ENCODE measurements around the gene PTGDS. TPM values are rescaled to one million over a fixed set of nuclear protein-coding genes. Genes with fewer than 3 reads are reported as not detected.

Gene PTGDS
- total RNA-seq, 2 donors from 2014 or later, result 8.7 to 36.9 TPM

GRCh38 chr9:136965771-136966484 lies 11.4 kb upstream of the PTGDS start:
- DNase-seq, result no peak
- ATAC-seq, result no peak

GRCh38 chr9:136968333-136969127 lies 8.8 kb upstream of the PTGDS start:
- no peak for ATAC-seq
- DNase-seq, result no peak
- intact Hi-C loops (cut with DNase I, micrococcal nuclease), result no loop called here

More at GRCh38 chr9:136965771-136966484, 11.4 kb upstream of the PTGDS start:
- intact Hi-C loops (cut with DNase I, micrococcal nuclease), result no loop called here

- DNase-seq (no peak), ATAC-seq (no peak)
- intact Hi-C loops (cut with DNase I, micrococcal nuclease), result no loop called here
Measured at GRCh38 chr9:136969150-136969549, 8.2 kb upstream of the PTGDS start.

DNA sequence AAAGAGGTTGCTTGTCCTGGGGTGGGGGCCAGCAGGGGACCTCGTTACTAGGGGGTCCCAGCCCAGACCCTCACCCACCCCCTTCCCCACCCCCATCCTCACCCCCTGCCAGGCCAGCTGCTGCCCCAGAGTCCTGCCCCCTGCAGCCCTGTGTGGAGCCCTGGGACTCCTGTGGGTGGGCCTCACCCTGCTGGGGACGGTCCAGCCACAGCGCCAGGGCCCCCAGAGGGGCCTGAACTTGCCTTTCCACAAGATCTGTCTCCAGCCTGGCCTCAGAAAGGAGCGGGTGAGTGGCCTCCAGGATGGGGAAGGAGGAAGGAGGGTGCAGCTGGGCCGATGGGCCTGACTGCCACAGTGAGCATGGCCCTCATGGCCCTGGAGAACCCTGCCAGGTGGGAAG lies 7.5 kb upstream of the PTGDS start:
- ATAC-seq, result no peak
- intact Hi-C loops (cut with DNase I, micrococcal nuclease), result no loop called here

DNA sequence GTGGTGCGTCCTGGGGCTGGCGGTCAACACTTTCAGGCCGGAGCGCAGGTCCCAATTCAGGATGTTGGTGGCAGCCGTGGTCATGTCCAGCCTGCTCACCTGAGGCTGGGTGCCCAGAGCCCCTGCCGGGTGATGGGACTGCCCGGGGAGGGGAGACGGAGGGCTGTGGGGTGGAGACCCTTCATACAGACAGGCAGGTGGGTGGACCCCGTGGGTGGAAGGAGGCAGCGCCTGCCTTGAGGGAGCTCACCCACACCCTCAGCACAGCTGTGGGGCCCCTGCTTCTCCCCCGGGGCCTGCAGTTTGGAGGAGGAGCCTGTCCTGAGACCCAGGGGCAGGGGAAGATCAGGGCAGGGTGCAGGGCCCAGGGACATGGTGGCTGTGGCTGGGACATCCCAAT lies 6.9 kb upstream of the PTGDS start:
- intact Hi-C loops (cut with DNase I, micrococcal nuclease), result no loop called here
- ATAC-seq (no peak), DNase-seq (no peak)

More for the DNA sequence above, 7.5 kb upstream of the PTGDS start:
- no peak for DNase-seq

DNA sequence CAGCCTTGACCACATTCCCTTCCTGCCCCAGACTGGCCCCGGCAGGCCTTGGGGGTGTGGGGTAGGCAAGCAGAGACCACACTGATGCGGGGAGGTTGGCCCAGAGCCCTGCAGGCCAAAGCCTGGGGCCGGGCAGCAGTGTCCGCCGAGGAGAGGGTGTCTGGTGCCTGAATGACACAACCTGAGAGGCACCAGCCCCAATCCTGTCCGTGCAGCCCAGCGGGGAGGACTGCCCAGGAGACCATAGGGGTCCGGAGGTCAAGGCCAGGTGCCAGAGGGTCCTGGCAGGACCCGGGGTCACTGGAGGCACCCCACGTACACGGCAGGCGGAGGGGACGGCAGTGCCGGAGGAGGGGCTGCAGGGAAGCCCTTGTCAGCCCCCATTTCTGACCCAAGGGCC lies 5.6 kb upstream of the PTGDS start:
- ATAC-seq (no peak), DNase-seq (no peak)

GRCh38 chr9:136972335-136972734 lies 5.0 kb upstream of the PTGDS start:
- ATAC-seq (no peak), DNase-seq (no peak)

More for the DNA sequence above, 5.6 kb upstream of the PTGDS start:
- intact Hi-C loops (cut with DNase I, micrococcal nuclease), result no loop called here

GRCh38 chr9:136972743-136973142 lies 4.6 kb upstream of the PTGDS start:
- intact Hi-C loops (cut with DNase I, micrococcal nuclease), result no loop called here
- ATAC-seq (no peak), DNase-seq (no peak)

More at GRCh38 chr9:136972335-136972734, 5.0 kb upstream of the PTGDS start:
- intact Hi-C loops (cut with DNase I, micrococcal nuclease), result no loop called here

DNA sequence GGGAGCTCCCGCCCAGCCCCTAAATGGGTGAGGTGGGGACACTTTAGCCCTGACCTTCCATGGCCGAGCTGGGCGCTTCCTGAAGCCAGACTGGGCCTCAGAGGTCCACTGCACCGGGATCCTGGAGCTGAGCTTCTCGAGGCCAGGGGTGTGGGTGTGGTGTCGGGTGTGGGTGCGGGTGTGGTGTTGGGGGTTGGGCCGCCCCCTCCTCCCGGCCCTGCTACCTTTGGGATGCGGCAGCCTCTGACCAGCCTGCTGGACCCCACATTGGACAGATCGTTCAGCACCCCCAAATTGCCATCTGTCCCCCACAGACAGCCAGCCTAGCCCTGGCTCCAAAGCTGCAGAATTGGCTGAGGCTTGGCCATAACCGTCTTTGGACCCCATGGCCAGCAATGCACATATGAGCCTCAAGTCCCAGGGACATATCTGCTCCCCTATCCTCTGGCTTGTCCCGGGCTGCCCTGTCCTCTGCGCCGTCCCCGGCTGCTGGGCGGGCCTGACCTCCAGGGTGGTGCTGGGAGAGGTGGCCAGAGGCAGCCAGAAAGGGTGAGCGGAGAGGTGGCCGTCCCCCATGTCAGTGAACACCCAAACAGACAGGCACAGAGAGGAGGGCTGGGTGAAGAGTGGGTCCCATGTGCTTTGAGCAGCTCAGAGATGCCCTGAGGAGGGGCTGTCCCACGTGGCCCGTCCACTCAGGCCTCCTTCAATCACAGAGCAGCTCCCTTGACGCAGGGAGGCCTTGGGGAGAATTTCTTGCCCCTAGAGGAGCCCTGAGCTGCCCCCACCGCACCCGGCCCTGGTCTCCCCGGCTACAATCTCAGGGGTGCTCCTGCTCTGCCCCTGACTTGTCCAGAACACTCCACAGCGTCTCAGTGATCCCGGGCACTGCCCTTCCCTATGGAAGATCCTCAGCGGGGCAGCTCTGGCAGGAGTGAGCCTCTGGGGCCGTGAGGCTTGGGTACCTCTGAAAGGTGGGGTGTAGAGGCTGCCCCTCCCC lies 3.4 kb upstream of the PTGDS start:
- ATAC-seq (no peak), DNase-seq (no peak)
- intact Hi-C loops (cut with DNase I, micrococcal nuclease), result no loop called here

DNA sequence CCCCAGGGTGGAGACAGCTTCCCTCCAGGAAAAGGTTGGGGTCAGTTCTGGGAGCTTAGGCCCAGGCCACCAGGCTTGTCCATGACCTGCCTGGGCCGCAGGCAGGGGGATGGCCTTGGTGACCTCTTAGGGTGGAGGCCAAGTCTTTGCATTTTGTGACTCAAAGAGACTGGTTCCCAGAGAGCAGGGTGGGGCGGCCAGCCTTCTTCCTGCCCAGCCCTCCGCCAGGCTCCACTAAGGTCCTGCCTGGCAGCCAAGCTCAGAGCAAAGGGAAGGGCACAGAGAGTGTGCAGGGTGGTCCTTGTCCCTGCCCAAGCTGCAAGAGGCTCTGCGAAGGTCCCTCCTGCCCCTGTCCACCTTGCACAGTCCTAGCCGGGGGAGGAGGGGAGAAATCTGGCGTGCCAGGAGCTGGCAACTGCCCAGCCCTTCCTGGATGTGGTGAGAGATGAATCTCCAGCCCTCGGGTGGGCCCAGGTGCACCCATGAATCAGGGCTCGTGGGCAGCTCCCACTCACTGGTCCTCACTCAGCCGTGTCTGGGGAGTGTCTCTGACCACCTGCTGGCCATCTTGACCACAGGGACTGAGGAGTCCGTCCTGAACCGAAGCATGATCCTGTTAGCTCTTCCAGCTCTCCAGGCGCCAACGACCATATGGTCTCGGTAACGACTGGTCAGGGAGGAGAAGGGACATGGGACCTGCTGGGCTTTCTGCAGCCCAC lies 2.3 kb upstream of the PTGDS start:
- ATAC-seq (peak; percentile 42), DNase-seq (no peak)
- intact Hi-C loops (cut with DNase I, micrococcal nuclease), result no loop called here

DNA sequence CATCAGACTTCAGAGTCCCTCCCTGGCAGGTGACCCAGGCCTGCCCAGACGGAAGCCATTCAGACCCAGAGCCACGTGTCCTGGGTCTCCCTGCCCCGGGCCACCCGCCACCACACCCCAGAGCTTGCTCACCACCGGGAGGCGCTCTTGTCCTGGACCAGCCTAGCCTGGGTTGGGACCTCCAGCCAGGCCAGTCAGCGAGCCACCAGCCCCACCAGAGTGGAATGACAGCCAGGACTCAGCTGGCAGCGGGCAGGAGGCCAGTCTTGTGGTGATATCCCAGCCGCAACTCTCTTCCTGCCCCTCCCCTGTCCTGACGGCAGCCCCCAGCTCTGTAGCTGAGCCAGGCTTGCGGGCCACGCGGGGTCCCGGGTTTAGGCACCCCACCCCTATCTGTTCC lies 1.7 kb upstream of the PTGDS start:
- intact Hi-C loops (cut with DNase I, micrococcal nuclease), result no loop called here
- no peak for ATAC-seq
- no peak for DNase-seq

DNA sequence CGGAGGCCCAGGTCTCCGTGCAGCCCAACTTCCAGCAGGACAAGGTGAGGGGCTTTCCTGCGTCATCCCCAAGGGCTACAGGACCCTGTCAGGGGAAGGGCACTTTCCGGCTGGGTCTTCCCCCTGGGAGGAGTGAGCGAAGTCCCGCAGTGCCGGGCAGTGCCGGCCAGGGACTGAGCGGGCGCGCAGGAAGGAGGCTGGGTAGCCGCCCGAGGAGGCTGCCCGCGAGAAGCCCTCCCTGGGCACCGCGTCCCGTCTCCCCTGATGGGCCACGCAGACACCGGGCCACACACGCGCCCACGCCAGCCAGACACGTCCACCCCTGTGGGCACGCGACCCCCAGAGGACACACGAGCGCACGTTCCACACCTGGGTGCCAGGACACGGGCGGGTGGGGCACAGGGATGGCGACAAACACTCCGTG lies 357 bp downstream of the PTGDS start:
- intact Hi-C loops (cut with DNase I, micrococcal nuclease), result no loop called here
- no peak for DNase-seq
- ATAC-seq, result peak; percentile 15

- ATAC-seq, result peak; percentile 71
- intact Hi-C loops (cut with DNase I, micrococcal nuclease), result no loop called here
- DNase-seq, result peak; percentile 70 to 78
Measured at GRCh38 chr9:136978073-136978864, 965 bp downstream of the PTGDS start.

- intact Hi-C loops (cut with DNase I, micrococcal nuclease), result no loop called here
- ATAC-seq (no peak), DNase-seq (peak in 1 of 2 donors; percentile 46)
Measured at GRCh38 chr9:136978865-136979544, 1.7 kb downstream of the PTGDS start.

DNA sequence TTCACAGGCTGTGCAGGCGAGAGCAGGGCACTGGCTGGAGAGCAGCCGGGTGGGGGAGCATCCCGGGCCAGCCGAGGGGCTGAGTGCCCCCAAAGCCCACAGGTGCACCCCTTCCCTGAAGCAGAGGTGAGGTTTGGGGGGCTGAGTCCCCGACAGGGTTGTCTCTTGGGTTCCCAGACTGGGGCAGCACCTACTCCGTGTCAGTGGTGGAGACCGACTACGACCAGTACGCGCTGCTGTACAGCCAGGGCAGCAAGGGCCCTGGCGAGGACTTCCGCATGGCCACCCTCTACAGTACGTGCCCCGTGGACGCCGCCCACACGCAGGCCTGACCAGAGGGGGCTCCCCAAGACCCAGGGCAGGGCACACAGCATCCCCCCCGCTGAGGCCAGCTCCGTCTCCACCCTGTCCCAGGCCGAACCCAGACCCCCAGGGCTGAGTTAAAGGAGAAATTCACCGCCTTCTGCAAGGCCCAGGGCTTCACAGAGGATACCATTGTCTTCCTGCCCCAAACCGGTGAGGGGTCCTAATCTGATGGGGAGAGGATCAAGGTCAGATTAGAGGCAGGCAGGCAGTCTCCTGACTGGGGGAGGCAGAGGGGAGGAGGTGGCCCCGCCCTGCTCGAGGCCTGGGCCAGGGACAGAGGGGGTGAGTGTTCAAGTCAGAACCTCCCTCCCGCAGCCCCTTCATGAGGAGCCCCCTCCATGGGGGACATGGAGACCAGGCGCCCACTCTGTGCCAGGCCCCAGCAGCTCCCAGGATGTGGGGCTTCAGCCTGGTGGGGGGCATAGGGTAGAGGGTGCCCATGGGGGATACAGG lies 2.7 kb downstream of the PTGDS start:
- DNase-seq (no peak), ATAC-seq (no peak)
- intact Hi-C loops (cut with DNase I, micrococcal nuclease), result no loop called here

Data from left colon (tissue), 2 donors.